Jurkat, Clone E6-1 (cell line): Measurements from ENCODE around the gene GAMT.

Experiments
- DNase-seq: peaks from one replicate; pipeline ENCODE4 v3.0.0-alpha.2; 2011; ENCODE audit warnings: low read depth, low spot score
- H3K4me3 ChIP-seq: 2 replicates; pipeline ENCODE4 v1.5.1; 2011; ENCODE audit warnings: mild to moderate bottlenecking, low read length, control low read depth, moderate library complexity

The GAMT gene

GRCh38 chr19:1434577-1435060 lies 33.3 kb upstream of the GAMT start:
- no peak overlapping the region for H3K4me3 ChIP-seq
- DNase-seq: no peak

DNA sequence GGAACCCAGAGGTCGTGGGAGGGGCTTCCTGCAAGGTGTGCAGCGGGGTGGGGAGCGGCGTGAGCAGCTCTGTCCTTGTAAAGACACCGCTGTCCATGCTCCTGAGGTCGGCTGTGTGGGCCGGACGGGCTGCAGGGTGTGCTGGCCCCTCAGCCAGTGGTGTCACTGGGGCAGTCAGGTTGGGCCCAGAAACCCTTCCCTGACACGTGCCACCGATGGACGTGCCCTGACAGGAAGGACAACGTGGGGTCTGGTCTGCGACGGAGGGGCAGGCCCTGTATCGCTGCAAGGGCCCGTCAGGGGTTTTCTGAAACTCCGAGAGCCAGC lies 32.7 kb upstream of the GAMT start:
- DNase-seq: no peak
- H3K4me3 ChIP-seq: no peak overlapping the region

DNA sequence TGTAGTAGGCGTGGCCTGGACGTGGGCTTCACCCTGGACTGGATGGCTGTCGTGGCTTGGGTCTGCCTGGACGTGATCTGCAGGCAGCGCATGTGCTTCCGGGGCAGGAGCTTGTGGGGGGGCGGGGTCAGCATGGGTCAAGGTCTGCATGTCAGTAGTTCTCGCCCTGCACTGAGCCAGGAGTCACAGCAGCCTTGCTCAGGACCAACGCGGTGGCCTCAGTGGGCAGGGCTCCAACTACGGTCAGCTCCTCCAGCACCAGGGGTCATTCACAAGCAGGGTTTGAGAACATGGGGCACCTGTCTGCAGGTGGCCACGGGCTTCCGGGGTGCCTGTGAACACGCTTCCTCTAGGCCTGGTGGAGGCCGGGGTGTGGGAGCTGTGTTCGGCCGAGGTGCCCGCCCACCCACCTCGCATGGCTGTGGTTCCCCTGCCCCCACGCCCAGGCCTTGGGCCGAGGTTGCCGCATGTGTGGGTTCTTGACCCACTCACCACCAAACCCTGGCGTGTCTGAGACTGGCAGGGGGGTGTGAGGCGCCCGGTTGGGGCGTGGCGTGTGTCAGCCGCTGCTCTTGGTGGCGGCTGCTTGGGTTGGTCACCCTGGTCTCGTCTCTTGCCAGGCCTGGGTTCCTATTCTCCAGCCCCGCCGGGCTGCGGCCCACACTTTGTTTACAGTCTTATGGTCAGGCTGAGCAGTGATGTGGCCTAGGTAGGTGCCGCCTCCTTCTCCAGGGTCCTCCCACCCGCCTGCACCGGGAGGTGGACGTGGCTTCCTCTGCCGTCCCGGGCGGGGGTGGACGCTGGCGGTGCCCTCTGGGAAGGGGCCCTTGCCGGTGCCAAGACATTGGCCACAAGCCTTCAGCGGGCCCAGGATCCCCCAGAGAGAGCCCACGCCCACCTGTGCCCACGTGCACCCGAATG lies 32.0 kb upstream of the GAMT start:
- H3K4me3 ChIP-seq: no peak overlapping the region
- no peak for DNase-seq

DNA sequence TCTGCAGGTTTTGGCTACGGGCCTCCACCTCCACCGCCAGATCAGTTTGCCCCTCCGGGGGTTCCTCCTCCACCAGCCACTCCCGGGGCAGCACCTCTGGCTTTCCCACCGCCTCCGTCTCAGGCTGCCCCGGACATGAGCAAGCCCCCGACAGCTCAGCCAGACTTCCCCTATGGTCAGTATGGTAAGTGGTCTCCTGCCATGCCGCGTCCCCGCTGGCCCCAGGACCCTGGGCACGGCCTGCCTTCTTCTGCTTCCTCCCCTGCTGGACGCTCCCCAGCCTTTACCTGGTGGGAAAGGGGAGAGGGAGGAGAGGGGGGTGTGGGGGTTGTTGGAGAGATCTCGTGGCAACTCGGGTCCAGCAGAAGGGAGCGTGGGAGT lies 31.2 kb upstream of the GAMT start:
- H3K4me3 ChIP-seq: no peak overlapping the region
- no peak for DNase-seq

DNA sequence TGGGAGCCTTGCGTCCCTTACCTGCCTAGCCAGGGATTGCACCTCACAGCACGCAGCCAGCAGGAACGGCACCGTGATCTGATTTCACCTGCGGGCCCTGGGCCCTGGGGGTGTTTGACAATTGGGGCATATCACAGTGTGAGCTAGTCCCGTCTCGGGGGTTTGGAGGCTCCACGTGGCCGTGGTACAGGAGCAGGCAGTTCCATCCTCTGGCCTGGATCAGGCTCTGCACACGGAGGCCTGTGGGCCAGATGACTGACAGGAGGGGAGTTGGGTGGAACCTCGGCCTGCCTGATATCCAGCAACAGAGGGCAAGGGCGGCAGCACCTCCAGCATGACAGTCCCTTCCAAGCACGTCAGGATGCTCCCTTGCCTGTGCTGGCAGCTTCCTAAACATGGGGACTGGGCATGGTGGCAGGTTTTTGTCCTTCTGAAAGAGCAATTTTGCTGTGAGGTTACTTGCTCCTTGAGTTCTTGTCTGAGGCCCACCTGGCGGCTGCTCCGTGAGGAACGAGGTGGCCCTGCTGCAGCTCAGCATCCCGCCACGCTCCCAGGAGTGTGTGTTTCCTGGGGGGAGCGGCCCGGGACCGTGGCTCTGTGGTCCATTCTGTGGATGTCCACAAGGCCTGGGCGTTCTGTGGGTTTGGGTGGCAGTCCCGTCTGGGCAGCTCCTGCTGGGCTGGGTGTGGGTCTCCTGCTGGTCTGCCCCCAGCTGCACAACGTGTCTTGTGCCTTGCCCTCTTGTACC lies 30.6 kb upstream of the GAMT start:
- no peak for DNase-seq
- H3K4me3 ChIP-seq: no peak overlapping the region

- no peak for DNase-seq
- H3K4me3 ChIP-seq: no peak overlapping the region
Observed at GRCh38 chr19:1430246-1430645, 28.9 kb upstream of the GAMT start.

DNA sequence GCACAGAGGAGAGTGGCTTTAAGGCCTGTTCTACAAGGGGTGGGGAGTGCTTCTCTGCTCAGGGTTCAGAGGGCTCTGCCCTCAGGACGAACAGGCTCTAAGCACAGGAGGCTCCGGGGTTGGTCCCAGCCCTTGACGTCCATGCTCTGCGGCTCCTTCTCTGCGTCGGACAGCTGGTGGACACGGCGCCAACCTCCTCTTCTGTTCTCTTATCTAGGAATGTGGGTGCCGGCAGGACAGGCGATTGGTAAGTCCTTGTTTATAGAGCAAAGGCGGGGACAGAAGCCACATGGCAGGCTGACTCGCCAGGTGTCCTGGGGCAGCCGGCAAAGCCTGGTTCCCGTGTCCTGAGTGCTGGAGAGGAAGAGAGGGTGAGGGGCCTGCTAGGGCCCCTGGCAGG lies 28.4 kb upstream of the GAMT start:
- H3K4me3 ChIP-seq: no peak overlapping the region
- DNase-seq: no peak

DNA sequence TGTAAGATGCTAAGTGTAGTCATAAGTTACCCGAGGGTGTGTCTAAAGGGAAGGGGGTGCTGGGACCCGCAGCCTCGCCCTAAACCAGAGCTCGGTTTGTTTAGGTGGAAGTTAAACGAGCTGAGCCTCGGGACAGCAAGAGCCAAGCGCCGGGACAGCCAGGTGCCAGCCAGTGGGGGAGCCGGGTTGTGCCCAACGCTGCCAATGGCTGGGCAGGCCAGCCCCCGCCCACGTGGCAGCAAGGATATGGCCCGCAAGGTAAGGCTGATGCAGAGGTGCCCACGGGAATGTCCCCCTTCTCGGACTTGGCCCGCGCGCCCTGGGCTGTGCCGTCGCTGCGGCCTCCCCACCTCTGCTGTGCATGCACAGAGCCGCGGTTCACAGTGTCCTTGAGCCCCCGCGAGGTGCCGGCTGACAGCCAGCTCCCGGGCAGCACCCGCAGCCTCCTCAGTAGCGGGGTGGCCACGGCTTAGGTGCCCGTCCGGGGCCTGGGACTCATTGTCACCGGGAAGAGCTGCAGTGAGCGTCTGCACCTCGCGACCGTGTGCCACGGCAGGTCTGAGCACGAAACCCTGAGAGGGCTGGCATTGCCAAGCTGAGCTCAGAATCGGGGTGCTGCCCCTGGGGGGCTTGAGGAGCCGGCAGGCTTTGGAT lies 27.5 kb upstream of the GAMT start:
- no peak overlapping the region for H3K4me3 ChIP-seq

DNA sequence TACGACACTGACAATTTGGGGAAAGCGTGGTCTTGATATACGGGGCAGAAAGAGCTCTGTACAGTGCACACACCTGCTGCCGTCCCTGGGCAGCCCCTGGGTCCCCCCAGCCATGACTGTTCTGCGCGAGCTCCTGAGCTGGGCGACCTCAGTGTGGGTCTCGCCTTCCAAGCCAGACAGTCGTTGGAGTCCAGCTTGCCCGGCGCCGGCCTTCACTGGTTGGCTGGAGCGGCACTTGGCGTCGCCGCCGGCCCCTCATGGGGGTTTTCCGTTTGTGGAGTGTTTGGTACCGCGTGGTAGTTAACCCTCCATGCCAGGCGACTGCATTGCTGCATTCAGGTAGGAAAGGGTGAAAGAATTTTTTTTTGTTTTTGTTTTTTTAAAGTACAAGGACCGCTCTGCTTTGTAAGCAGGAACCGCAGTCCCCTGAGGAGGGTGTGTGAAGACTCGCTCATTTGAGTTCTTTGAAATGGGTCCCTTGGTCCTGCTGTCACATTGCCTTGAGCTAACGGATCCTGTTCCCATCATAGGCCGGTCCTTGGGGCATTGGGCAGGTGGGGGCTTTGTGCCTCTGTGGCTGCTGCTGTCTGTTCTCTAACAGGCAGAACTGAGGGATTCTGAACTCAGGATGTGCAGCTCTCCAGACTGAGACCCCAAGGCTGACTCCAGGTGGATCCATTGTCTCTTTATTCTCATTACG lies 26.0 kb upstream of the GAMT start:
- no peak for DNase-seq

More for the DNA sequence above, 27.5 kb upstream of the GAMT start:
- DNase-seq: no peak

DNA sequence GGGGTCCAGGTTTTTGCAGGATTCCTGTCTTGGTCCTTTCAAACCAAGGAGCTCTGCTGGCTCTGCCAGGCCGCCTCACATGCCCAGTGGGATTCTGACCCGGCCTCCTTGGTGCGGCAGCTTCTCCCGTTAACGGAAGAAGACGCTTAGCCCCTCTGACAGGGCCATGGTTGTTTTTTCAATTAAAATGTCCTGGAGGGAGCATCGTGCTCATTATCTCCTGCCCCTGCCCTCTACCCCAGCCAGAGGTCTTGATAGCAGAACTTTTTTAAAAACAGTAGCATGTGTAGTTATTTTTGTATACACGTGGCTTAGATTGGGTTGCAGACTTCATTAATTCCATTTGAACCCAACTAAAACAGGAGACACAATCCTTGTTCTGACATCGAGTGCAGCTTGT lies 25.4 kb upstream of the GAMT start:
- DNase-seq: no peak
- no peak overlapping the region for H3K4me3 ChIP-seq

More for the DNA sequence above, 26.0 kb upstream of the GAMT start:
- no peak overlapping the region for H3K4me3 ChIP-seq

DNA sequence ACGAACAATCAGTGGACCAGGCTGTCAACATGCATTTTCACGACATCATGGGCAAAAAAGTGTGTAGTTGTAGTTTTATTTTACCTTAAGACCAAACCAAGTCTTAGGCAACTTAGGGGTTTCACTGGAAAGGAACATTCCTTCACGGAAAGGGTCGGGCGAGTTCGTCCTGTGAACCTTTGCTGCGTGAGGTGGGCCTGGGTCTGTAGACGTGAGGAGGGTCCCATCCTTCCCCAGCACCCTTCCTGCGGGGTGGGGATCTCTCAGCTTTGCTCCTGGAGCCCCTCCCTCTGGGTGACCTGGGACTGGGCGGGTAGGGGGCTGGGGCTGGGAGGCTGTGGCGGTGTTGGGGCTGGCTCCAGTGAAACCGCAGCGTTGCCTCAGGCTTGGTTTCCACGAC lies 24.6 kb upstream of the GAMT start:
- DNase-seq: no peak
- no peak overlapping the region for H3K4me3 ChIP-seq

DNA sequence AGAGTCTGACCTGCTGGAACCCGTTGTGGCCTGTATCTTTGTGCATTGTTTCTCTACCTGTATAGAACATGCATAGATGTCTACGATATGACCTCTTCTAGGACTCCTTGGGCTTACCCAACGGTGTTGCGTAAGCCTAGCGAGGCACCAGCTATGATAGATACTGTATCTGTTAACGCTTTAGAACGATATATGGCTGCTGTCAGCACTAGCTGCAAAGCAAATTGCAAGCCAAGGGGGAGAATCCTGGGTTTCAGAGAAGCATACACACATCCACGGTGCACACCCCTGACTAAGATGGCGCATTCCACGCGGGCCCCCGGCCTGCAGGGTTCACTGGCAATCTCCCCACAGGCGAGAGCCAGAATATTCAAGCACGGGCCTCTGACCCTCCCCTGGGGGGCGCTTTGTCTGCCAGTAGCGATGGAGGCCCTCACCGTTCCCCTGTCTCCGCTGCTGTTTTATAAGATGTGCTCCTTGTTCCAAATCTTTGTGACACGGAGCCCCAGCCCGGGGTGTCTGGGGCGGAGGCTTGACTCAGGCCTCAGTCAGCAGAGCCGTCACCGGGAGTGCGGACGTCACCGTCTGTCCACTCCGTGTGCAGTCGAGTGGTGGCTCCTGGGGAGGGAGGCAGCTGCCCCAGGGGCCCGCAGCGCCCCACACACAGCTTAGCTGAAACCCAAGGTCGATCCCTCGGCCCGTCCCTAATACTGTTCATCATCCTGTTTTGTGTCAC lies 23.9 kb upstream of the GAMT start:
- no peak overlapping the region for H3K4me3 ChIP-seq
- no peak for DNase-seq

DNA sequence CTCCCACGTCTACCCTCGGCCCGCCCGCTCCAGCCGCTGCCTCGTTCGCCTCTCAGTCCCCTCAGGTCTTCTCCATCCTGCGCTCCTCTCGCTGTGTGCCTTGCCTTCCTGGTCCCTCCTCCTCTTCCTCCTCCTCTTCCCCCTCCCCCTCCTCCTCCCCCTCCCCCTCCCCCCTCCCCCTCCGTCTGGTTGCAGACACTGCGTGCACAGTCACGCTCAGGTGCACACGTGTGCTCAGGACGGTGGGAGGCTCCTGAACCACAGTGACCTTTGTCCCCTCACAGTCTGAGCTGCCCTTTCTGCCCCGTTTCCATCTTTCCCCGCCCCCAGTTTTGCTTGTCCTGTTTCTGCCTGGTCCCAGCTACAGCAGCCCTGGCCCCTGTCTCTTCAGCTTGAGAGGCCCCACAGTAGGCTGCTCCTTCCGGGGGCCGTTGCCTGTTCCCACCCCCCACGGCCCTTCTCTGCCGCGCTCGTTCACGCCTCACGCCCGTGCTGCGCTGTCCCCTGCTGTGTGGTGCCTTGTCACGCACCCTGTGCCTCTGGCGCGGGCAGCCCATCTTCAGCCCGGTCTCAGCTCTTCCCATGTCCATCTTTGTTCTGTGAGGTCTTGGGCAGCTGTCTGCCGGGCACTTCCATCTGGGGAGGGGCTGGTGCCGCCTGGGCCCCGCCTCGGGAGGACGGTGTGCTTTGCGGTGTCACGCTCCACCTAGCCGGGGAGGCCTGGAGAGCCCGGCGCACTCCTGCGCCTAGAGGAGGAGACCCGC lies 23.0 kb upstream of the GAMT start:
- DNase-seq: no peak
- H3K4me3 ChIP-seq: no peak overlapping the region

DNA sequence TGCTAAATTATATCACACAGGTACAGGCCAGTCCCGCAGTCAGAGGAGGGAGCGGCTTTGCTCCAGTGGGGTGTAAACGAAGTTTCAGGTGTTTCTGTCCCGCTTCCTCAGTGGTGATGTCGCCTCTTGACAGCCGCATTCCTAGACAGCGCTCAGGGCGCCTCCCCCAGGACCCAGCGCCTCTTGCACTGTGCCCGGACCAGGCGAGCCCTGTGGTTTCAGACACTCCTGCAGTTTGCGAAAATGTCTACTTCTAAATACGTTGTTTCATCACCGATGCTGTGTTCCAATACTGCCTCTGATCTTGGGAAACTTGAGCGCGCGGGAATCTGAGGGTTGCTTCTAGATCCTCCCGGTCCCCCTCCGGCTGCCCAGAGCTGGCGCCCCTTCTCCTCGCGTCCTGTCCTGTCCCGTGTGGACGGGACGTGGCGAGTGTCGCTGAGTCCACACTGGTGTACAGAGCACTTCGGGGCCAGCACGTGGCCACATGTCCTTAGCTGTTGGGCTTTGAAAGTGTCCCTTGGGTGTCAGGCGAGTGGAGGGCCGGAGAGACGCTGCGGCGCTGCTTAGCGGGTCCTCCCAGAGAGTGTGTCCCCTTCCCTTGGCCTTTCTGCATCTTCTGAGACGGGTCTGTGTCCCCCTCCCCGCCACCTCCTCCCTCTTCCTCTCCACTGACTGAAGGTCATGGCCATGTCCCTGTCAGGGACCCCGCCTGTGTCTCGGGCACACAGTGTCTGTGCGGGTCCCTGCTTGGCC lies 22.3 kb upstream of the GAMT start:
- no peak for DNase-seq
- H3K4me3 ChIP-seq: no peak overlapping the region

- DNase-seq: no peak
- H3K4me3 ChIP-seq: no peak overlapping the region
Observed at GRCh38 chr19:1422943-1423342, 21.6 kb upstream of the GAMT start.

GRCh38 chr19:1422360-1422759 lies 21.0 kb upstream of the GAMT start:
- H3K4me3 ChIP-seq: no peak overlapping the region
- no peak for DNase-seq

- no peak overlapping the region for H3K4me3 ChIP-seq
- no peak for DNase-seq
Observed at GRCh38 chr19:1421958-1422305, 20.6 kb upstream of the GAMT start.
